Cortex of kidney (tissue), 1 donor: ENCODE measurements around the gene TTI1.
"Not testable (repeated sequence)": the region's sequence is repeated elsewhere in the genome, so short reads cannot be mapped to it uniquely, and the experiment has no call there.

Source experiments
- DNase-seq: peaks from one replicate; lab custom pipeline; 2025; lab: John Stamatoyannopoulos, UW

Gene TTI1

GRCh38 chr20:37963483-37963882 is 69.8 kb downstream of the TTI1 start:
- not testable (repeated sequence) for DNase-seq

DNA sequence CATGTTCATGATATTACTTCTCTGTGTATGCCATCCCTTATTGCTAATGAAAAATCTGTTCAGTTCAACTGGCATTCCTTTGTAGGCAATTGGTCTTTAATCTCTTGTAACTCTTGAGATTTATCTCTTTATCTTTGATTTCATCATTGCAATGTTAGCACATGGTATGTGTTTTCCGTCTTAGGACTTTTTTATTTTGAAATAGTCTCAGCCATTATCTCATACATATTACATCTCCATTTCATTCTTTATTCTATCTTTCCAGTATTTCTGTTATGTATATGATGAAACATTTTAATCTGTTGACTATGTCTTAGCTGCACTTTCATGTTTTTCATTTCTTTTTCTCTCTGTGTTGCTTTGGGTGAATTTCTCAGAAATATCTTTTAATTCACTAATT is 72.2 kb downstream of the TTI1 start:
- DNase-seq: no peak

GRCh38 chr20:37958856-37959520 is 74.3 kb downstream of the TTI1 start:
- DNase-seq: no peak

GRCh38 chr20:37956107-37956585 is 77.1 kb downstream of the TTI1 start:
- DNase-seq: no peak

DNA sequence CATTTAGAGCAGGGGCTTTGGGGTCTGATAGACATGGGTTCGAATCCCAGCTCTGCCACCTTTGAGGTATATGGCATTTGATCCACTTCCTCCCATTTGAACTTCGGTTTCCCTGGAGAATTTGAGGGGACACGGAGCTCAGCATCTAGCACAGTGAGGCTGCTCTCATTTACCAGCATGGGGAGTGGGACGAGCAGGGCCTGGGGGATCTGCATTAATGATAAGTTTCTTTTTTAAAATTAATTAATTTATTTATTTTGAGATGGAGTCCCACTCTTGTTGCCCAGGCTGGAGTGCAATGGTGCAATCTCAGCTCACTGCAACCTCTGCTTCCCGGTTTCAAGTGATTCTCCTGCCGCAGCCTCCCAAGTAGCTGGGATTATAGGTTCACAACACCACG is 77.7 kb downstream of the TTI1 start:
- DNase-seq: no peak

- no peak for DNase-seq
These were observed 78.6 kb downstream of the TTI1 start for GRCh38 chr20:37954626-37955025.

DNA sequence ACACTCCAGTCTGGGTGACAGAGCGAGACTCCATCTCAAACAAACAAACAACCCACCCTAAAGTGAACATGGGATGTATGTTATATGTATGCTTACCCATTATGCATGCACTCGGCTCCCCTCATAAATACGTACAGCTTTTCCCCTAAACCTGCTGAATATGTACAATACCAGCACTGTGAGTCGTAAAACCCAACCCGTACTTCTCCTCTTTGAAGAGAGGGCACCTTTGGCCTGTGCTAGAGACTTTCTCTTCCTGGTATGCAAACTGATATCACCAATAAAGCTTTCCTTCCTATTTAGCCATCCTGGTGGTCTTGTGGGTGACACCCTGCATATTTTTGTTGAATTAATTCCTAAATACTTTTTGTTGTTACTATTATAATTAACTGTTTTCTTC is 79.1 kb downstream of the TTI1 start:
- no peak for DNase-seq

DNA sequence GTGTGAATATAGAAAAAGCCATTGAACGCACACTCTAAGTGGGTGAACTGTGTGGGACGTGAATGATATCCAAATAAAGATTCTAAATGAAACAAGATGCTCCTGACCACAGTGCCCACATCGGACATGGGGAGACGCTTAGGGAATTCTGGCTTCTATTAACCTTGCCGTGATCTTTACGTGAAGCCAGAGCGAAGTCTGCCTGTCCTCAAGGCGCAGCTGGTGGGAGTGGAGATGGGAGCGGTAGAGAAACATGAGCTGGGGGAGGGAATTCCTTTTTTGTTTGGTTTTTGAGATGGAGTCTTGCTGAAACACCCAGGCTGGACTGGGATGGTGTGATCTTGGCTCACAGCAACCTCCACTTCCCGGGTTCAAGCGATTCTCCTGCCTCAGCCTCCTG is 84.3 kb downstream of the TTI1 start:
- DNase-seq: no peak

- no peak for DNase-seq
These were observed 85.3 kb downstream of the TTI1 start for GRCh38 chr20:37947943-37948342.

DNA sequence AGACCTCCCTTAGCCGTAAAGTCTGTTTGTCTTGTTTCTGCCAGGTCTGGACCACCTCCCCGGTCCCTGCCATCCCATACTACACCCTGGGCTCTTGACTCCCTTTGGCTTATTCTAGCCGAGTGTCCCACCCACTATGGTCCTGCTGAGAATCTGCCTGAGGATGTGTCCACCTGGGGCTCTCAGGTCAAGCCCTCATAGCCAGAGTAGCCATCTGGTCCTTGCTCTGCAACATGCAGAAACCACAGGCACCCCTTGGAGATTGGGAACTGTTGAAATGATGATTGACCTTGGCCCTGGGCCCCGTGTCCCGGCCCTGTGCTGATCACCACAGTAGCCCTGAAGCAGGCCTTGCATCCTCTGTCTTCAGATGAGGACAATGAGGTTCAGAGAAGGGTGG is 86.3 kb downstream of the TTI1 start:
- no peak for DNase-seq

DNA sequence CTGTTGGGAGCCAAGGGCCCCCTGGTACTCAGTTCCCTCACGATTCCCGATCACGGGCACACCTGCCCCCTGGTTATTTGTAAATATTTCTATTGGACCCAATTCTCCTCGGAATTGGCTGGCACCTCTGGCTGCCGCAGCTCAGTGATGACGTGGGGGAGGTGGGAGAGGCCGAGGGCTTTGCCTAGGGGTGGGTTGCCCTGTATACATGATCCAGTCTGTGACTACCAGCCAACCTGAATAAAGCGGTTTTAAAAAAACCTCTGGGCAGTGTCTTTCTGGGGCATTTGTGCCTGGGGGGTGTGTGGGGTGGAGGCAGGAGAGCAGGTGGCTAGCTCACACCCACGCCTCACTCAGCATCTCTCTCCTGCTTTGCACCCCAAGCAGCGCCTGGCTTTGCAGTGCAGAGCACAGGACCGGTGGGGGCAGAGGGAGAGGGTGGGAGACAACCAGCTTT is 88.1 kb downstream of the TTI1 start:
- DNase-seq: no peak

DNA sequence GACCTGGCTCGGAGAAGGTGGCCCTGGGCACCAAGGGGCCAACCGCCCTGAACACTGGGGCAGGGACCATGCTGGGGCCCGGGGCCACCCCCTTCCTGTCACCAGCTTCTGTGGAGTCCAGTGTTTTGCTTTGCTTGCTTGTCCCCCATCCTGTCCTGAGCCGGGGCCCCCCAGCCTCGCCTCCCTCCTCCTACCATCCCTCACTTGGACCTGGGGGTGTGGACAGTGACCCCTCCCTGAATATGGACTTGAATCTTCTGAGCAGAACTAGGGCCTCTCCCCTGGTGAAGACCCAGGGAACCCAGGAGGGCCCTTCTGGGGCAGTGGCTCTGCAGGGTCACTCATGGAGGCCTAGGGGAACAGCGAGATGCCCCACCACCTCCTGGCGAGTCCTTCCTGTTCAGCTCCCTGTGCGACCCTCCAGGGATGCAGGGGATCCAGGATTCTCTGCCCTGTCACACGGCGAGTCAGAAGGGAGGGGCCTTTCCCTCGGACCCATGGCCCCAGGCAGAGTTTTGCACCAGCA is 88.7 kb downstream of the TTI1 start:
- DNase-seq: no peak

DNA sequence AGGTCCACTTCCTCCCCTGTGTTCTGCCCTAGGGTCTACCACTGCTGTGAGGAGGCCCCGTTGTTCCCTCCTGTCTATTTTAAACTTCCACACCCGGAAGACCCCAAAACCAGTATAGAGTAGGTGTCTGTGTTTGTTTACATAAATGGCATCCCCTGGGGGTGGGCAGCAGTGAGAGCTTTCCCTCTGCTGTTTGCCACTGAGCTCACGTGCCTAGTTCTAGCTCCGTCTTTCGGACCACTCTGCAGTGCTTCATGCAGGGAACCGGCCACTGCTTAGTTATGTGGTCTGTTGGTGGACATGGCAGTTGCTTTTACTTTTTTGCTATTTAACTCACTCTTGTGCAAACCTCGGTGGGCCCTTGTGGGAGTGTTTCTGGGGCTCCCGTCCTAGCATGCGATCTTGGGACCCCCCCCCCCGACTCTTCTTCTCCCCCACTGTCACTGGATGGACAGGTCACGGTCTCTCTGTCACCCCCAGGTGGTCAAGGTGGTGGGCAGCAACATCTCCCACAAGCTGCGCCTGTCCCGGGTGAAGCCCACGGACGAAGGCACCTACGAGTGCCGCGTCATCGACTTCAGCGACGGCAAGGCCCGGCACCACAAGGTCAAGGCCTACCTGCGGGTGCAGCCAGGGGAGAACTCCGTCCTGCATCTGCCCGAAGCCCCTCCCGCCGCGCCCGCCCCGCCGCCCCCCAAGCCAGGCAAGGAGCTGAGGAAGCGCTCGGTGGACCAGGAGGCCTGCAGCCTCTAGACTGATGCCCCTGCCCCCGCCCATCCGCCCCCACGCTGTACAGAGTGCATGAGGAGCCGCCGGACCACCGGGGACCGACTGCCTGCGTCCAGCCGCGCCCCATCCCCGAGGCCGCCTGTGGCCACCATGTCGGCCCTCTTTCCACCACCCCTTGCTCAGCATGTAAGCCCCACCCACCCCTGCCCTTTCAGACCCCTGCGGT is 89.5 kb downstream of the TTI1 start:
- DNase-seq: no peak

GRCh38 chr20:37943033-37943432 is 90.2 kb downstream of the TTI1 start:
- no peak for DNase-seq

DNA sequence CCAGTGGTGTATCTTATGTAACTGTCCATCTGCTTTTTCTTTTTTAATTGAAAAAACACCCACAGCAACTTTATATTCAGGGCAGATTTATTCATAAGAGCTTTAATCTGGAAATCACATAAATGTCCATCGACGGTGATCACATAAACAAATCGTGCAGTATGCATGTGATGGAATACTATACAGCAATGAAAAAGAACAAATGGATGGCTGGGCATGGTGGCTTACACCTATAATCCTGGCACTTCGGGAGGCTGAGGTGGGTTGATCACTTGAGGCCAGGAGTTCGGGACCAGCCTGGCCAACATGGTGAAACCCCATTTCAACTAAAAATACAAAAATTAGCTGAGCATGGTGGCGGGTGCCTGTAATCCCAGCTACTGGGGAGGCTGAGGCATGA is 91.3 kb downstream of the TTI1 start:
- DNase-seq: no peak

- no peak for DNase-seq
These were observed 91.9 kb downstream of the TTI1 start for GRCh38 chr20:37941332-37941731.

GRCh38 chr20:37940858-37941257 is 92.4 kb downstream of the TTI1 start:
- DNase-seq: no peak

DNA sequence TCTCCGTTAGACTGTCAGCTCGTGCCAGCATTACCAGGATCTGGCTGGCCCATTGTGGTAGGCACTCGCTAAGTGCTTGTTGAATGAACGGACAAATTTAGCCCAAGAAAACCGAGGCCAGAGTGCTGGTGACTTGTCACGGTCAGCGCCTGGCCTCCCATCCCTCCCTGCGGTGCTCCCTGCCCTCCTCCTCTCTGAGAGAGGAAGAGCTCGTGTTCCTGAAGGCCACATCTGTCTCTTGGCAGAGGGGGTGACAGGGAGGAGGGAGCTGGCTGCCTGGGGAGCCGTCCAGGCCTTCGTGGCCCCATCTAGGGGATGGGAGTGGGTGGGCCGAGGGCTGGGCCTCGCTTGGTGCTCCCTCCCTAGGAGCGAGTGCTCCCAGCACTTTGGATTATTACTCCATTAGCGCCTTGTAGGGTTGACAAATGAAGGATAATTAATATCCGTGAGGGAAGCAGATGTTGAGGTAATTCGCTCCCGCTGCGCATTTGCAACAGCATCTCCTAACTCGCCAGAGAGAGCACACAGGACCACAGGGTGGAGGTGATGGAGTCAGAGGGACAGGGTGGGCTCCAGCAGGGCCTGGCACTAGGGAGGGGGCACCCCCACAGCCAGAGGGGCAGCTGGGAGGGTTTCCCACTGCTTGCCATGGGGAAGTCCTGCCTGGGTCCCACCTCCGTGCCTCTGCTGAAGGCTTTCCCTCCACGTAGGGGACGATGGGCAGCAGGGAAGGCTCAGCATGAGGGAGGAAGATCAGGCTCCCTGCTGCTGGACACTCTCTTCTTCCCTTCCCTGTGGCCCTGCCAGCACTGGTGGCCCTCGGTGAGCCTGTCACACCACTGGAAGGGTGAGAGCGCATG is 93.3 kb downstream of the TTI1 start:
- no peak for DNase-seq

DNA sequence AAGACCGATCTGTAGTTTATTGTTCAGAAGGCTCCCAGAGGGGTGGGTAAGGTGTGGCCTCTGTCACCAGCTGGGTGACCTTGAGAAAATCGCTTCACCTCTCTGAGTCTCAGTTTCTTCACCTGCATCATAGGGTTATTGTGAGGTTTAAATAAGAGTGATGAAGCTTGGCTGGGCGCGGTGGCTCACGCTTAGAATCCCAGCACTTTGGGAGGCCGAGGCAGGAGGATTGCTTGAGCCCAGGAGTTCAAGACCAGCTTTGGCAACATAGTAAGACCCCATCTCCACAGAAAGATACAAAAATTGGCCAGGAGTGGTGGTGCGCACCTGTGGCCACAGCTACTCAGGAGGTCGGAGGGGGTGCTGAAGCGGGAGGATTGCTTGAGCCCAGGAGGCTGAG is 94.3 kb downstream of the TTI1 start:
- no peak for DNase-seq

GRCh38 chr20:37938181-37938750 is 95.0 kb downstream of the TTI1 start:
- DNase-seq: no peak

GRCh38 chr20:37937686-37938085 is 95.6 kb downstream of the TTI1 start:
- no peak for DNase-seq

DNA sequence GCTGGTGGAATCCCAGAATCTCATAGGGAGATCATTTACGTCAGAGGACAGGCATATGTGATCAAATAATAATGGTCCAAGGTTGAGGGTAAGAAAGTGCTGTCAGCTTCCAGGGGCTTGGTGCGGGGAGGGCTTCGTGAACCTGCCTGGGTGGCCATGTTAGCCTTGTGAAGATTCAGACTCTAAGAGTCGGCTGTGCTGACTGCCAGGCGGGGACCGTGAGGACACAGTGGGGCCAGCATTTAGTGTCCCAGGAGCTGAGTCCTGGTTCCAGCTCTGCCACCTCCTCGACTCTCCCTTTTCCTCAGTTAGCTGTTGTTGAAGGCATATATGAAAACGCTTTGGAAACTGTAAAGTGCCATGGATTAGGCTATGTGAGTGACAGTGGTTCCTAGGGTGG is 96.8 kb downstream of the TTI1 start:
- no peak for DNase-seq
